ENCODE data around the gene HTR5A. TPM values are rescaled to one million over a fixed set of nuclear protein-coding genes. Genes with fewer than 3 reads are reported as not detected.

Gene HTR5A
- total and polyA plus RNA-seq, 2 donors (not counting 3 experiments of a cell fraction or from before 2014, with no cell fraction given), result not detected

GRCh38 chr7:155094636-155095135, 24.6 kb downstream of the HTR5A start:
- Histone ChIP-seq H3K9me1 (replicated peaks; ENCODE audit: control insufficient read depth, extremely low read depth, insufficient read depth, low read length) (no peaks in the 10 kb centered on the region), H3K79me2 (ENCODE audit: control insufficient read depth, insufficient read depth, low read length) (no peaks in the 10 kb centered on the region), H3K27me3 (ENCODE audit: control insufficient read depth in 2 of 2, insufficient read depth in 2 of 2, low read length in 2 of 2) (no peaks in the 10 kb centered on the region), H3K4me3 (replicated peaks in 1 of 3; ENCODE audit: insufficient read depth in 1 of 3, low read depth in 1 of 3, low read length in 3 of 3) (no peak overlapping the region), H3K36me3 (ENCODE audit: control insufficient read depth in 2 of 2, extremely low read depth in 1 of 2, insufficient read depth in 2 of 2, low read length in 2 of 2) (no peaks in the 10 kb centered on the region), H3K27ac (ENCODE audit: insufficient read depth, low read depth, low read length) (no peak overlapping the region), H3K9ac (replicated peaks; ENCODE audit: extremely low read depth, insufficient read depth, low read length) (no peak overlapping the region), H3K4me2 (ENCODE audit: insufficient read depth, low read length) (no peak overlapping the region), H3K9me3 (replicated peaks; ENCODE audit: control insufficient read depth, insufficient read depth, low read length) (no peaks in the 10 kb centered on the region), H4K20me1 (replicated peaks; ENCODE audit: control insufficient read depth, extremely low read depth, insufficient read depth, low read length) (no peaks in the 10 kb centered on the region), H2AFZ (ENCODE audit: low read depth, low read length) (no peak overlapping the region), H3K4me1 (ENCODE audit: control insufficient read depth, extremely low read depth, insufficient read depth, low read length) (no peaks in the 10 kb centered on the region)
- TF ChIP-seq GATA2 (IDR thresholded peaks at IDR 0.05; ENCODE audit: insufficient read depth, insufficient read length, low read depth, low read length) (no peak), CTCF (IDR thresholded peaks at IDR 0.05; ENCODE audit: extremely low read depth in 1 of 2, insufficient read depth in 1 of 2, low read depth in 1 of 2, low read length in 2 of 2) (no peak), POLR2A (IDR thresholded peaks at IDR 0.05; ENCODE audit: low read depth, low read length) (no peak), POLR2AphosphoS5 (IDR thresholded peaks at IDR 0.05; ENCODE audit: insufficient read depth, low read depth, low read length) (no peak), EZH2 (IDR thresholded peaks at IDR 0.05; ENCODE audit: borderline replicate concordance, low read depth, low read length, severe bottlenecking) (no peak), MYC (IDR thresholded peaks at IDR 0.05; ENCODE audit: low read depth, low read length) (no peak), JUN (IDR thresholded peaks at IDR 0.05; ENCODE audit: borderline replicate concordance, insufficient read depth, insufficient read length, low read depth) (no peak), FOS (IDR thresholded peaks at IDR 0.05; ENCODE audit: borderline replicate concordance, insufficient read depth, low read length) (no peak)
- TF ChIP-seq, protein P1, sequence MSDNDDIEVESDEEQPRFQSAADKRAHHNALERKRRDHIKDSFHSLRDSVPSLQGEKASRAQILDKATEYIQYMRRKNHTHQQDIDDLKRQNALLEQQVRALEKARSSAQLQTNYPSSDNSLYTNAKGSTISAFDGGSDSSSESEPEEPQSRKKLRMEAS (IDR thresholded peaks at IDR 0.05; ENCODE audit: insufficient read depth, insufficient read length), result no peak
- DNase-seq (ENCODE audit: low read depth, low spot score) (no peak), FAIRE-seq (no peak)
- intact Hi-C loops (cut with micrococcal nuclease), result no loop called here
- no TSS peak for BruUV-seq (replicated peaks)
- dilution Hi-C loops (cut with MboI; ENCODE audit: extremely low pct_ligation_motif_present, low sequenced_read_pairs), result no loop called here
- POLR2A ChIA-PET, result no interaction called here
- CTCF ChIA-PET, result no interaction called here

Measured in endothelial cell of umbilical vein (primary cell).